ENCODE results near the gene ACTN1.

The ACTN1 gene

GRCh38 chr14:68842298-68842697 lies 136.8 kb downstream of the ACTN1 start:
- H3K27ac ChIP-seq, result no peak overlapping the region
- no peak for TF ChIP-seq CTCF (conservative IDR thresholded peaks at IDR 0.05)

GRCh38 chr14:68841016-68841809 lies 137.9 kb downstream of the ACTN1 start:
- H3K27ac ChIP-seq, result no peak overlapping the region
- no peak for TF ChIP-seq CTCF (conservative IDR thresholded peaks at IDR 0.05)

DNA sequence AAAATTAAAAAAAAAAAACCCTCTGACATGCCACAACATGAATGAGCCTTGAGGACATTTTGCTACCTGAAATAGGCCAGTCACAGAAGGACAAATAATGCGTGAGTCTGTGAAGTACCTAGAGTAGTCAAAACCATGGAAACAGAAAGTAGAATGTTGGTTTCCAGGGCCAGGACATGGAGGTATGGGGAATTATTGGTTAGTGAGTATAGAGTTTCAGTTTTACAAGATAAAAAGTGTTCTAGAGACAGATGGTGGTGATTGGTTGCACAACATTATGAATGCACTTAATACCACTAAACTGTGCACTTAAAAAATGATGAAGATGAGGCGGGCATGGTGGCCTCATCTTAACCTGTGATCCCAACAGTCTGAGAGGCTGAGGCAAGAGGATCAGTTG lies 138.6 kb downstream of the ACTN1 start:
- TF ChIP-seq CTCF (conservative IDR thresholded peaks at IDR 0.05), result no peak
- no peak overlapping the region for H3K27ac ChIP-seq

- no peak overlapping the region for H3K27ac ChIP-seq
- no peak for TF ChIP-seq CTCF (conservative IDR thresholded peaks at IDR 0.05)
These were observed 143.0 kb downstream of the ACTN1 start for GRCh38 chr14:68836082-68836481.

GRCh38 chr14:68834816-68835215 lies 144.3 kb downstream of the ACTN1 start:
- no peak overlapping the region for H3K27ac ChIP-seq
- TF ChIP-seq CTCF (conservative IDR thresholded peaks at IDR 0.05), result no peak

- no peak for TF ChIP-seq CTCF (conservative IDR thresholded peaks at IDR 0.05)
- no peak overlapping the region for H3K27ac ChIP-seq
These were observed 150.4 kb downstream of the ACTN1 start for GRCh38 chr14:68828698-68829097.

DNA sequence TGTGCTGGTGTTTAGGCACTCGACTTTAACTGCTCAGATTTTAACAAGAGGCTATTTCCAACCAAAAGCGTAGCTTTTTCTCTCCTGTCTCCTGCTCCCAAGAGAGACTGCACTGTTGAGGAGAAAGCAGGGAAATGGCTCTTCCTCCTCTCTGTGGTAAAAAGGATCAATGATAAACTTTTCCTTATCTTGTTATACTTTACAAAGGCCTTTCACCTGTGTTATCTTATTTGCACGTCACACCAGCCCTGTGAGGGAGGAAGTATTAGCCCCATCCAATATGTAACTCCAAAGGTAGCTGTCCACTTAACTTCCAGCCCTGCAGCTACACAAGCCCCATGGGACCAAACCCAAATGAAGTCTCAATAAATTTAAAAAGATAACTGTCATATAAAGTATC lies 153.4 kb downstream of the ACTN1 start:
- no peak for TF ChIP-seq CTCF (conservative IDR thresholded peaks at IDR 0.05)
- H3K27ac ChIP-seq, result peak overlapping the region; percentile 44; the same call in 1 of the 2 replicates

Data from VCaP (cell line).